HEK293 (cell line): ENCODE results near the gene IFNA2.

Experiments
- AEBP2 ChIP-seq: fragments of 450-650 bp; formaldehyde crosslinking; IDR thresholded peaks from 2 replicates; pipeline ENCODE4 v1.5.1; 2016; ENCODE audit warnings: missing biosample characterization, missing genetic modification characterization, borderline replicate concordance
- HOXA7 ChIP-seq: sonication (generic); formaldehyde crosslinking; IDR thresholded peaks from 2 replicates; pipeline ENCODE4 v1.8.1; 2022; ENCODE audit warnings: missing genetic modification reagents, borderline replicate concordance
- INSM2 ChIP-seq: fragments of 450-650 bp; formaldehyde crosslinking; IDR thresholded peaks from 2 replicates; pipeline ENCODE4 v1.5.1; 2016; ENCODE audit warnings: missing biosample characterization, missing genetic modification characterization
- PRDM4 ChIP-seq: fragments of 450-650 bp; formaldehyde crosslinking; IDR thresholded peaks from 2 replicates; pipeline ENCODE4 v1.5.1; 2017; ENCODE audit warnings: missing biosample characterization, missing genetic modification characterization
- PRDM6 ChIP-seq: fragments of 450-650 bp; formaldehyde crosslinking; IDR thresholded peaks from 2 replicates; pipeline ENCODE4 v1.5.1; 2017; ENCODE audit warnings: missing biosample characterization, missing genetic modification characterization
- RBAK ChIP-seq: fragments of 450-650 bp; formaldehyde crosslinking; IDR thresholded peaks from 2 replicates; pipeline ENCODE4 v1.5.1; 2016; ENCODE audit warnings: missing biosample characterization, missing genetic modification characterization
- REST ChIP-seq: fragments of 450-650 bp; formaldehyde crosslinking; IDR thresholded peaks from 2 replicates; pipeline ENCODE4 v1.5.1; 2016; ENCODE audit warnings: missing biosample characterization, missing genetic modification characterization
- SP3 ChIP-seq: fragments of 450-650 bp; formaldehyde crosslinking; IDR thresholded peaks from 2 replicates; pipeline ENCODE4 v1.5.1; 2016; ENCODE audit warnings: missing biosample characterization, missing genetic modification characterization
- ZBTB10 ChIP-seq: fragments of 450-650 bp; formaldehyde crosslinking; IDR thresholded peaks from 2 replicates; pipeline ENCODE4 v1.5.1; 2016; ENCODE audit warnings: missing biosample characterization, missing genetic modification characterization
- ZBTB44 ChIP-seq: fragments of 450-650 bp; IDR thresholded peaks from 2 replicates; pipeline ENCODE4 v1.5.1; 2018; ENCODE audit warnings: missing biosample characterization, mild to moderate bottlenecking, missing genetic modification characterization
- ZNF133 ChIP-seq: fragments of 450-650 bp; formaldehyde crosslinking; IDR thresholded peaks from 2 replicates; pipeline ENCODE4 v1.5.1; 2016; ENCODE audit warnings: missing biosample characterization, missing genetic modification characterization
- ZNF155 ChIP-seq: fragments of 450-650 bp; formaldehyde crosslinking; IDR thresholded peaks from 2 replicates; pipeline ENCODE4 v1.5.1; 2016; ENCODE audit warnings: missing biosample characterization, missing genetic modification characterization
- ZNF266 ChIP-seq: fragments of 450-650 bp; formaldehyde crosslinking; IDR thresholded peaks from 2 replicates; pipeline ENCODE4 v1.5.1; 2016; ENCODE audit warnings: missing biosample characterization, missing genetic modification characterization, low read depth
- ZNF449 ChIP-seq: fragments of 450-650 bp; formaldehyde crosslinking; IDR thresholded peaks from 2 replicates; pipeline ENCODE4 v1.5.1; 2017; ENCODE audit warnings: missing biosample characterization, mild to moderate bottlenecking, missing genetic modification characterization, moderate library complexity
- ZNF626 ChIP-seq: fragments of 450-650 bp; sonication (Bioruptor Pico); formaldehyde crosslinking; IDR thresholded peaks from 2 replicates; pipeline ENCODE4 v1.5.1; 2018; ENCODE audit warnings: missing biosample characterization, missing genetic modification characterization, inconsistent platforms
- ZNF658 ChIP-seq: fragments of 450-650 bp; formaldehyde crosslinking; IDR thresholded peaks from 2 replicates; pipeline ENCODE4; 2016; ENCODE audit warnings: missing biosample characterization, missing genetic modification characterization
- ZNF692 ChIP-seq: fragments of 450-650 bp; formaldehyde crosslinking; IDR thresholded peaks from 2 replicates; pipeline ENCODE4 v1.5.1; 2016; ENCODE audit warnings: missing biosample characterization, missing genetic modification characterization

IFNA2 gene

GRCh38 chr9:21334701-21335632, 50.2 kb downstream of the IFNA2 start, which contains the start of gene KLHL9 (continued):
- TF ChIP-seq ZNF449 (tag by site-specific recombination) (no peak), AEBP2 (tag by site-specific recombination) (no peak), HOXA7 (CRISPR knock-in tag) (no peak), PRDM4 (tag by site-specific recombination) (no peak), SP3 (no peak; the same call in 1 of the 2 replicates), REST (tag by site-specific recombination) (no peak), ZNF692 (tag by site-specific recombination) (0 out of 2 replicates have a peak, but pooled peaks have one; percentile 35), ZNF155 (tag by site-specific recombination) (no peak), ZNF266 (tag by site-specific recombination) (no peak), RBAK (tag by site-specific recombination) (no peak), ZNF658 (tag by site-specific recombination) (no peak), ZNF626 (tag by site-specific recombination) (no peak), INSM2 (no peak), ZBTB44 (tag by site-specific recombination) (no peak), ZNF133 (tag by site-specific recombination) (no peak), PRDM6 (no peak), ZBTB10 (tag by site-specific recombination) (no peak)
